CD4-positive, alpha-beta T cell treated with Interleukin-15 for 1 hour (primary cell): ENCODE measurements around the gene PUS1.

Experiments used
- DNase-seq: peaks from one replicate; pipeline ENCODE4 v3.0.0-alpha.2; 2020

The PUS1 gene

GRCh38 chr12:131965073-131965472 is 36.0 kb downstream of the PUS1 start:
- DNase-seq: no peak

GRCh38 chr12:131971226-131971625 is 42.1 kb downstream of the PUS1 start:
- no peak for DNase-seq

- DNase-seq: no peak
These were observed 46.2 kb downstream of the PUS1 start for GRCh38 chr12:131975228-131975627.

- DNase-seq: no peak
These were observed 50.5 kb downstream of the PUS1 start for GRCh38 chr12:131979606-131980005.

GRCh38 chr12:131980263-131980662 is 51.2 kb downstream of the PUS1 start:
- no peak for DNase-seq

- no peak for DNase-seq
These were observed 52.3 kb downstream of the PUS1 start for GRCh38 chr12:131981388-131981787.

GRCh38 chr12:131982041-131982440 is 53.0 kb downstream of the PUS1 start:
- no peak for DNase-seq

- DNase-seq: no peak
These were observed 54.0 kb downstream of the PUS1 start for GRCh38 chr12:131983026-131983425.

- no peak for DNase-seq
These were observed 54.5 kb downstream of the PUS1 start for GRCh38 chr12:131983554-131983953.

- DNase-seq: no peak
These were observed 55.3 kb downstream of the PUS1 start for GRCh38 chr12:131984334-131984733.

GRCh38 chr12:131985510-131985875 is 56.4 kb downstream of the PUS1 start:
- DNase-seq: peak; percentile 32

GRCh38 chr12:131986361-131986760 is 57.3 kb downstream of the PUS1 start:
- DNase-seq: no peak

- no peak for DNase-seq
These were observed 57.8 kb downstream of the PUS1 start for GRCh38 chr12:131986910-131987309.

GRCh38 chr12:131987552-131987951 is 58.5 kb downstream of the PUS1 start:
- DNase-seq: no peak

GRCh38 chr12:131988054-131988796 is 59.1 kb downstream of the PUS1 start:
- DNase-seq: no peak

GRCh38 chr12:131989021-131989420 is 59.9 kb downstream of the PUS1 start:
- DNase-seq: no peak

- DNase-seq: no peak
These were observed 61.2 kb downstream of the PUS1 start for GRCh38 chr12:131990066-131990979.

GRCh38 chr12:131990980-131991305 is 61.9 kb downstream of the PUS1 start:
- no peak for DNase-seq

GRCh38 chr12:131991816-131992430 is 62.8 kb downstream of the PUS1 start:
- DNase-seq: no peak

- DNase-seq: no peak
These were observed 65.5 kb downstream of the PUS1 start for GRCh38 chr12:131994589-131994988.
